NCI-H2227 treated with DMSO at 0.1 percent for 48 hours (cell line): Measurements from ENCODE around the gene PXDN.
"Not testable (repeated sequence)": the region's sequence is repeated elsewhere in the genome, so short reads cannot be mapped to it uniquely, and the experiment has no call there.

Source experiments
- DNase-seq: peaks from one replicate; lab custom pipeline; 2025; lab: John Stamatoyannopoulos, UW

Gene PXDN

DNA sequence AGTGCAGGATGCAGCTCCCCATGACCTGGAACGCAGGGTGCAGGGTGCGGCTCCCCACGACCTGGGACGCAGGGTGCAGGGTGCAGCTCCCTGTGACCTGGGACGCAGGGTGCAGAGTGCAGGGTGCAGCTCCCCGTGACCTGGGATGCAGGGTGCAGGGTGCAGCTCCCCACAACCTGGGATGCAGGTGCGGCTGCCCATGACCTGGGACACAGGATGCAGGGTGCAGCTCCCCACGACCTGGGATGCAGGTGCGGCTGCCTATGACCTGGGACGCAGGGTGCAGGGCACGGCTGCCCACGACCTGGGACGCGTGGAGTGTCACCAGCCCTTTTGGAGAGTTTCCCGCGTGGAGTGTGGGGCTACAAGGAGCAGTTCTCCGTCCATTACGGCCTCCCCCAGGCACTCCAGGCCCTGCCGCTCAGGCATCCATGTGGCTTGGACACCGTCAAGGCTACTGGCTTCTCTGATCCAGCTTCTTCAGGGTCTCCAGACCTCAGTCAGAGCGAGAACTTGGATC lies 38.7 kb downstream of the PXDN start:
- no peak for DNase-seq

DNA sequence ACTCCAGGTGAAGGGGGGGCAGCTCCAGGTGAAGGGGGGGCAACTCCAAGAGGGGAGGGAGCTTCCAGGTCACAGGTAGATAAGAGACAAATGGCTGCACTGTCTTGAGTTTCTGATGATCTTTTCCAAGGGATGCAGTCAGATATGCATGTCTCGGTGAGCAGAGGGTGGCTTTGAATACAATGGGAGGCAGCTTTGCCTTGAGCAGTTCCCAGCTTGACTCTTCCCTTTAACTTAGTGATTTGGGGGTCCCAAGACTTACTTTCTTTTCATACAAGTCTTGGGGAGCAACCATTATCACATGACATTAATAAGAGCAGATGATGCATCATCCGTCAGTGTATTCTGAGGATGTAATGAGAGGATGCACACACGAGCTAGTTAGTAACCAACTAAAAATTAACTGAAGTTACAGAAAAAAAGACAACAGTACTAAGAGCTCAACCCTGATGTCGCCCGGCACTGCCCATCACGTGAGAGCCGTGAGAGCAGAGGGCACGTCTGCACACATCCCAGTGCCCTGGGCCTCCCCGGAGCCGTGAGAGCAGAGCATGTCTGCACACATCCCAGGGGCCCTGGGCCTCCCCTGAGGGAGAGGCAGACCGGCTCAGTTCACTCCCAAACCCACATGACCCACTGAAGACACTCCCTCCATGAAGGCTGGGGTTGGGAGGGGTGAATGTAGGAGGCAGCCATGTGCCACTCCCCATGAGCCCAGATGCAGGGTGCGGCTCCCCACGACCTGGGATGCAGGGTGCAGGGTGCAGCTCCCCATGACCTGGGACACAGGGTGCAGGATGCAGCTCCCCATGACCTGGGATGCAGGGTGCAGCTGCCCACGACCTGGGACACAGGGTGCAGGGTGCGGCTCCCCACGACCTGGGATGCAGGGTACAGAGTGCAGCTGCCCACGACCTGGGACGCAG lies 39.4 kb downstream of the PXDN start:
- DNase-seq: no peak

DNA sequence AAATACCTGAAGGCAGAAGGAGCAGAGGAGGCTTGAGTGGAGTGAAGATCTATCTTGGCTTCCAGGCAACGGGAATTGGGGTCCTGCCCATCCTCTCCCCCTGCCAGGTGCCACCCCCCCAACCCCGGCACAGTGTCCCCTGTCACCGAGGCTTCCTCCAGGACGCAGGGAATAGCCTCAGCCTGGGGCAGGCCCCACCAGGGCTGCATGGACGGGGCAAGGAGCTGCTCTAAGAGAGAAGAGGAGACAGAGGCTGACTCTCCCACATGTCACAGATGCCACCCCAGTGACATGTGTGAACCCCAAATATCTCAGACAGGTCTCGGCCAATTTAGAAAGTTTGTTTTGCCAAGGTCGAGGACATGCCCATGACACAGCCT lies 42.1 kb downstream of the PXDN start:
- DNase-seq: no peak

DNA sequence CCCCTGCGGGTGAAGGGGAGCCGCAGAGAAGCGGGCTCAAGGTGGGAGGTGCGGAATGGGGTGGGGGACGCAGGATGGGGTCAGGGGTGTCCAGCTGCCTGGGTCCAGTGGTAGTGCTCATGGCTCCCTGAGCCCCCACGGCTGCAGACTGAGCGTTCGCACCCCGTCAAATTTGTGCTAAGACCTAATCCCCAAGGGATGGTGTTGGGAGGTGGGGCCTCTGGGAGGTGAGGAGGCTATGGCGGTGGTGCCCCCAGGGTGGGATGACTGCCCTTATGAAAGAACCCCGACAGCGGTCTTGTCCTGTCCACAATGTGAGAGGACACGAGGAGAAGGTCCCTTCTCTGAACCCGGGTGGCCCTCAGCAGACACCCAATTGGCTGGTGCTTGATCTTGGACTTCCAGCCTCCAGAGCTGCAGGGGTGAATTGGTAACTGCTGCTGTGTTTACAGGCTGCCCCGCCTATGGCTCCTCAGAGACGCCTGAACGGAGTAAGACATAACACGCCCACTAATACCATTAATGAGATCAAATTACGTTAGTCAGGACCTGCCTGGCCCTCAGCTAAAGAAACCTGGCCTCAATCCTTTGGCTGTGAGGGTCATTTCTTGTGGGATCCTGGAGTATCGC lies 42.6 kb downstream of the PXDN start:
- DNase-seq: no peak

DNA sequence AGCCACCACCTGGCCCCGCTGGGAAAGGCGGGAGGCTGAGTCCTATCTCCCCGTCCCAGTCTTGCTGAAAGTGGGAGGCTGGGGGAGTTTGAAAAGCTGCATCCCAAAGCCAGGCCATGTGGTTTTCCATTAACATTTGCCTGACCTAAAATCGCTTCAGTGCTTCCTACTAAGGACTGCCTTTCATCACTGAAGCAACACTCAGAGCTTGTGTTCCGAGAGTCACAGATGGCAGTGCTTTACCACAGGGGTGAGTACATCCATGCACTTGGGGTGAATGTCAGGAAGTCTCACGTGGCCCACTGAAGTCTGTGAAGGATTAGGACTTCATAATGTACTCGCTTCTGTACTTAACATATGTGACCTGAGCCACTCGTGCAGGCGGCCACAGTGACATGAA lies 43.3 kb downstream of the PXDN start:
- DNase-seq: no peak

DNA sequence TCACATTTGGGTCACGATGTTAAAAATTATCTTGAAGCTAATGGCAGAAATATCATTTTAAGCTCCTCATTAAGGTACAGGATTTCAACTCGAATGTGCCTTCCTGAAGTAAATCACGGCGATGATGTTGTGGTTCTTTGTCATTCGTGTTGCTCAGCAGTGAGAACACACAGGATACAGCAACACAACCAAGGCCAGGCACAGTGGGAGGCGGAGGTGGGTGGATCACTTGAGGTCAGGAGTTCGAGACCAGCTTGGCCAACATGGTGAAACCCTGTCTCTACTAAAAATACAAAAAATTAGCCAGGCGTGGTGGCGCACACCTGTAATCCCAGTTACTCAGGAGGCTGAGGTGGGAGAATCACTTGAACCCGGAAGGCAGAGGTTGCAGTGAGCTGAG lies 43.9 kb downstream of the PXDN start:
- DNase-seq: not testable (repeated sequence)

DNA sequence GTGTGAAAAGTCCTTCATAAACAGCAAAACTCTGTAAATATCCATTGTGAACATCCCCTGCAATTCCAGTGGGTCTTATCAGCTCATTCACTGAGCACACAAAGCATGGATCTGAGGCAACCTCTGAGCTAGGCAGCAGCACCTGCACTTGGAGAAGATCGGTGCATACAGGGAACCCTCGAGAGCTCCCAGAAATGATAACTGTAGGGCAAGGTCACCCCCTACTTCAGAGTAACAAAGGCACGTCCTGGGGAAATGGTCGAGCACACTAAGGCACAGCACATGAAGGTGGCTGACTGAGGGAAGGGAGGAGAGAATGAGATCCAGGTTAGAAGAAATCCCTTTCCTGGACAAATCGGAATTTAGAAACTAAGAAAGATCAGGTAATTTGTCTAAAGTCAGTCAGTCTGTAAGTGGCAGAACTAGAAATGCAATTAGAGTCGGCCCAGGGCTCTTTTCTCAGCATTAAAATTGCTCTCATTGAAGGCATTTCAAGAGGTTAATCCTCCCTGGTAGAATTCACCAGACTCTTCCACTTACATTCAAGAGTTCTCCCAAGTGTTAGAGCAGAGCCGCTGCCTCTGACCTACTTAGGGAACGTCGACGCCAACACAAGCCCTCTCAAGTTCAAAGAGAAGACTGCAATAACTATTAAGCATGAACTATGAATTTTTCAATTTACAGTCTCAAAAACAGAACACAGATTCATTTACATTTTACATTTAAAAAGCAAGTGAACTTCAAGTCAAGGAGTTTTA lies 45.9 kb downstream of the PXDN start:
- DNase-seq: peak; percentile 47

DNA sequence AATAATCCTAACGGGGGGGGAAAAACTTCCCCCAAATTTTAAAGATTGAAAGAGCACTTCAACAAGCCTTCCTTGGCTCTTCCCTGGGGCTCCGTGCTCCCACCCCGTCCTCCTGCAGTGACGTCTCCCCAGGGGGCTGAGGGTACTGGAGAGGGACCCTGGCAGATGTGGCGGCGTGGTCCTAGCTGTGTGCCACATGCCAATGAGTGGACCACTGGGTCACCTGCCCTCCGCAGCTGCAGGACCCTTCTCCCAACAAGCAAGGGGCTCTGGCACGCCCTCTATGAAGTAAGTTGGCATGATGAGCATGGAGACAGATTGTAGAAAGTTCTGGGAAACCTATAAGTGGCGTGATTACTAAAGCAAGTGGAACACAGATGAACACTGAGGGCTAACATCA lies 46.7 kb downstream of the PXDN start:
- DNase-seq: no peak

DNA sequence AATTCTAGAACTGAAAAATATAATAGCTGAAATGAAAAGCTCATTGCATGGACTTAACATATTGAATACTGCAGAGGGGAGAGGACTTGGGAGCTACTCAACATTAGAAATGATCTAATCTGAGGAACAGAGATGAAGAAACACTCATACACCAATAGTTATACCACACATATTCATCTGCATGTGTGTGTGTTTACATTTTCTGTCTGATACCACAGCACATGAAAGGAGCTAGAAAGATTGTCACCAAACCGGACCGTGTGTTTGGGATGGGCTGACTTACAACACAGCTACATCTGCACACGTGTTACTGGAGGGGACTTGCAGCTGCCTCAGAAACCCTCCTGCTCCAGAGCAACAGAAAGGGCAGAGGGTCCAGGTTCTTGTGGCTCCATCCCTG lies 47.8 kb downstream of the PXDN start:
- DNase-seq: no peak

DNA sequence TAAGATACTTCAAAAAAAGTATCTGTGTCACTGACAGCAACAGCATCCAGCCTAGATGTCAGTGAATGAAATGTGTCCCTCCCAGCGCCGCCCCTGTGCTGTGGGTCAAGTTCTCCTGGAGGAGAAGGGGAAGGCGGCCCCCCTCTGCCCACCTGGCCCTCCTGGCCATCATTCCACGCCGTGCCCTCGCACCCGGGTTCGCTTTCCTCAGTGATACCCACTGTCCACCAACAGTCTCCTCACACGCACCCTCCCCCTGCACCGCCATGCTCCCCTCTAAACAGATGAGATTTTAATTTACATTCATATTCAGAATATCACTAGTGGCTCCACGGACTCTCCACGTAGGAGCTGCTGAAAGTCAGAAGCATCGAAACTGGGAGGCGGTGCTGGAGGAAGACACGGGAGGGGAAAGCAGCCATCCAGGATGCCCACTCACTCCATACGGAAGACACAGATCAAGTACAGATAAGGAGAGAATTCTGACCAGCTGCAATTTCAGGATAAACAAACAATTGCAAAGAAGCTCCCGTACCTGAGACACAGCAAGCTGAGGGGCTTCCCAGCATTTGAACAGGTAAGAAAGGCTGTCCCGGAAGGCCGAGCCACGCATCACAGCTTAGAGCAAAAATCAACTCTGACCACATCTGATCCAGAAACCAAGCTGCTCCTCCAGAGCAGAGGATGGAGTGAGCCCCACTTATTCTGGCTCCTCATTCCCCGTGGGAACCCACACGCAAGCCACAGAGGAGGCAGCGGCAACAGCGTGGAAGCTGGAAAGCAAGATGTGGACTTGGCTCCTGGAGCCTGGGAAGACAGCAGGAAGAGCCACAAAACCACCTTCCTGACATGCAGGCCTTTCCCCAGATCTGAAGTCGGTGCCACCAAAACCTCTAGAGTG lies 49.7 kb downstream of the PXDN start:
- DNase-seq: no peak

DNA sequence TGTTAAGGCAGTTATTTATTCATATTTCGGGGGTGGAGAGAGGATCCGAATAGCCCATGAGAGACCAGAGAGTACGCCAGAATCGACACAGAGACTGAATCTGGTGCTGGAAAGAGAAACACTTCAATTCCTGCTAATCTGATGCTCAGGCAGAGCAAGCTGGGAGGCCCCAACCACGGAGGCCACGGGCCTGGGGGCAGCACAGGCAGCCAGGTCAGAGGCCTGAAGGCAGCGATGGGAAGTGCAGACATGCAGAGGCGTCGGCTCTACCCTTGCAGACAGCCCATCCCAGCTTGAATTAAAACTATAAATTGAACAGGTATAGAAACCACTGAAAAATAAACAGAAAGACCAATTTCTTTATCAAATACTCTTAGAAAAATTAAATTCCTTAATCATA lies 50.6 kb downstream of the PXDN start:
- no peak for DNase-seq

DNA sequence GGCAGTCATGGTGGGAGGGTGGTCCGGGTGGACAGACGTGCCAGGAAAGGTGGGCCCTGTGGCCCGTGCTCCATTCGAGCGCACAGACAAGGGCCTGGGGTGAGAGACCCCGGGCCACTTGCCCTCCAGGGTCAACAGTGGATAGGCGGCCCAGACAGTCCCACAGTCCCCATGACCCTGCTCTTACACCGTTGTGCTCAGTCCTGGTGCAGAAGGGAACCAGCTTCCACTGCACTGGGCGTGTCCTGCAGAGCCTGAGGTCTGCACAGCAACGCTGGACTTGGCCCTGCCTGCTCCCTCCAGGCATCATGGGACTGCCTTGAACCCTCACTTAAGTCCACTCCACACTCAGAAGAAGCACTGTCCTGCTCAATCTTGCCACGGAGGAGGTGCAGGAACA lies 52.0 kb downstream of the PXDN start:
- no peak for DNase-seq

DNA sequence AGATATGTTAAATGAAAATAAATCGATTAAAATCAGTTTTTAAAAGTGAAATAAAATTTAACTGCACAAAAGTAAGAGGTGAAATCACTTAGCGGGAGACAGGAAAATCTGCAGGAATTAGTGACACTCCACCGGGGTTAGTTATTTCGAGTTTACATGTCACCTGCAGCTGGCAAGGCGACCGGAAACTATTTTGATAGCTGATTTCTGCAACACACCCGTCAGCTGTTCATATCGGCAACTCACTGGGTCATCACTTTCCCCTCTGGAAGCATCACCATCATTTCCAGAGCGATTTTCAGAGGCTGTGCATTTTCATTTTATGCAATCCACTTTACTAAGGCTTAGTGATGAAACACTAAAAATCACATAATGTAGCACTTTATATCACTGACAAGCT lies 52.9 kb downstream of the PXDN start:
- no peak for DNase-seq

DNA sequence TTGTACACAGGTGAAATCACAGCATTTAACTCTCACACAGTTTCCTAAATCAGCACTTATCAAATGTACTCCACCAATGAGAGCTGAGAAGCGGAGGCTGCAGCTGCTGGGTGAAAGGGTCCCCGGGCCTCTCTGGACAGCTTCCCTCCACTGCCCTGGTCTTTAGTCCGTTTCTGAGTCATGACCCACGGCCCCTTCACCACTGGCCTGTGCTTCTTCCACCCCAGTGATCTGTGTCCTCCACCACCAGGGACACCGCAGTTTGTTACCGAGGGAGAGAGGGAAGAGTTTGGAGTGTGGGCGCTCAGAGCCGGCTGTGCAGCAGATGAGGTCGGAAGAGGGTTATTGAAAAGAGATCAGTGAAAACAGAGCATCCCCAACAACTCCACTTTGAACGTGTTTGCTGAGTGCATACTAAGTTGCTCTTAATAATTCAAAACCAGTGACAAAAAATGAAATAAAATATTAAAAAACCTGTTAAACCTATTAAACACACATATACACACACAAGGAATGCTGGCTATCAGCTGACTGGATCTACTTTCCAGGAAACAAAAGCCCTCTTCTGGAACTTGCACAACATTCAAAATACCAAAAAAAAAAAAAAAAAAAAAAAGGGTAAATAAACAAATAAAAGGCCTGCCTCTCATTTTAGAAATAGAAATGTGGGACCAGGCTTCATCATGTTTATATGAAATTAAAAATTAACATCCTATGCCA lies 54.1 kb downstream of the PXDN start:
- no peak for DNase-seq

DNA sequence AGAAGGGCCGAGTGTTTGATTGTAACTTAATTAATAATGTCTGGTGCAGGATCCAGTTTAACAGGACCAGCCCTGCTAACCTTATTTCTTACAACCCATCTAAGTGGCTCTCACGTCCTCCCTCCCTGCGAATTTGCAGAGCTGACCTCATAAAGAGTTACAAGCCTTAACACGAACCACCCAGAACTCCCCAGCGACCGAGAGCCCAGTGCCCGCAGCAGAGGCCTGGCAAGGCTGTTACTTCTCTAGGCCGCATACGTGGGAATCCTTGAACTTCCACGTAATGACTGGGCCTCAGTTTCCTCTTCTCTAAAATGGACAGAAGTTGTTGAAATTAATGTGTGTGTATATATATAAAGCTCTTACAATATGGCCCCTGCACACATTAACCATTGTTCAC lies 55.5 kb downstream of the PXDN start:
- no peak for DNase-seq

DNA sequence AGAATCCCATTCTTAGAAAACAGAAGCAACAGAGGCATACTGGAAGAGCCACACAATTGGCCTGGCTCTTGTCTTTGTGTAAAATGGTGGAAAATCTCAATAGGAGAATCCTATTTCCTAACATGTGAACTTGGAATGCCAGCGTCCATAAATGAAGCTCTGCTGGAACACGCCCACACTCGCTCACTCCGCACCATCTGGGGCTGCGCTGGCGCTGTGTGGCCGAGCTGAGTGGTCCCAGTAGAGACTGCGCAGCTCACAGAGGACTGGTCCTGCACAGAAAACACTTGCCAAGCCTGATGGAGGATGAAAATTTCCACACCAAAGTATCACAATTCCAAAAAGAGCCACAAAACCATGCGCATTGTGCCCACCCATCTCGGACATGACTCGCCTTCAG lies 56.2 kb downstream of the PXDN start:
- no peak for DNase-seq

DNA sequence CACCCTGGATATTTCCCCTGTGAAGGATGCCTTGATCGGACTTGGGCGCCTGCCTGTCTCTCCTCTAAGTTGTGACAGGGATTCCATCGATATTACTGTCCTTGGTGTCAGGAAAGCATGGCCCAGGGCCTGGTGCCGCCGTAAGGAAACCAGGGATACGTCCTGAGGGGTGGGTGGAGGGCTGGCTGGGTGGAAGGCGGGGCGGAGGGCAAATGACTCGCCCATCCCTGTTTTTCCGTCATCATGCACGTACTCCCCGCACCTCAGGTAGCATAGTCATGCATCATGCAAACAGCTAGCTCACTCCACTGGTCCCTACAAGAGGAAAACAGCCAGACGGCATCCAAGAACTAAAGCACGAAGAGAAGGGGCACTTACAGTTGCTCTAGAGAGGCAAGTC lies 57.1 kb downstream of the PXDN start:
- DNase-seq: no peak

DNA sequence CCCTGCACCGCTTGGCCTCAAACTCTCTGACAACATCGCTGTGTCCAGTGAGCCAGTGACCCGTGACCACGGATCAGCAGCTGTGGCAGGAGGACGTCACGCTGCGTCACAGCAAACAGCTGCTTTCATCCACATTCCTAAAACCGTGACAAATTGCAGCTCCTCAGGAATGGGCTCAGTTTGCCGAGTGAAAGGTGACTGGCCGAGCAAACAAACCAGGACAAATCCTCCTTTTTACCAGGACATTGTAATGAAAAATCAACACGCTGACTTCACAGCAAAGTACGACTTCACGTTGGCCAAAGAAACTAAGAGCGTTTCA lies 57.6 kb downstream of the PXDN start:
- no peak for DNase-seq

DNA sequence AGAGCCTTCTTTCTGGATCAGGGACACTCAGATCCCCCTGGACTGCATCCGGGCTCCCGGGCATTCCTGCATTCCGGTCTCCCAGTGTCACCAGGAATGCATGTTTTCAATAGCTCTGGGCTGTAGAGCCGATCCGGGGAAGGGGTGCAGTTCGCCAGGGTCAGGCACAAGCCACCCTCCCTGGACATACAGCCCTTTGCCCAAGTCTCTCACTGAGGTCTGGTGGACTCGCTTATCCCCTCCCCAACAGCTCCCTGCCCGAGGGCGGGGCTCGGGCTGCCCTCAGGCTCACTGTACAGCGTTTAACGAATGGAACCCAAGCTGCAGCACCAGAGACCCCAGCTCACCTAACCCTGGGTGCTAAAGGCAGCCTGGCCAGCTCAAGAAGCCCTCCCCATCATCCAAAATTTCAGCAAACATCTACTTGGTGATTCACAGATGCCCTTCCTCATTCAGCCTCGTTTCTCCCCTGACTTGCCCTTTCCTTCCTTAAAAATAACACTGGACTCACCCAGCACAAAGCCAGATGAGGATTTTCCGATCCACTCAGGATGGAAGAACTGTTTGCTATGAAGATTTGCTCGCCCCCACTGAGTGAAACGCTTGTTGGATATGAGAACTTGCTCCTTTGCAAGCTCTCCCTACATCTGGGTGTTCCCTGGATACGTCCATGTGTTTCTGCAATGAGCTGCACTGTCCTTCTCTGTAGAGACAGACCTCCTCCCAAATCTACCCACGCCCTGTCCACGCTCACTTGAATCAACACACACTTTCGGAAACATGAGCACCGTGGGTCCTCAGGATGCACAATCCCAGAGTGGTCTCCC lies 58.1 kb downstream of the PXDN start:
- DNase-seq: no peak
